SU-DHL-6 (cell line): ENCODE data around the gene SPTLC2.
"Not testable (repeated sequence)": the region's sequence is repeated elsewhere in the genome, so short reads cannot be mapped to it uniquely, and the experiment has no call there.

ENCODE experiments used
- H2AFZ ChIP-seq: fragments of 200-600 bp; sonication (generic); 2 replicates; pipeline ENCODE4 v1.6.1; 2014; ENCODE audit warnings: low read depth, mild to moderate bottlenecking, moderate library complexity, mixed read lengths, antibody characterized with exemption, low read length; ENCODE audit not compliant: severe bottlenecking
- H3F3A ChIP-seq: fragments of 200-600 bp; shearing (Covaris generic); 2 replicates; pipeline ENCODE4 v1.6.0; 2016; ENCODE audit warnings: antibody characterized with exemption, mild to moderate bottlenecking; ENCODE audit not compliant: insufficient read depth
- H3K27ac ChIP-seq: fragments of 200-600 bp; sonication (generic); 2 replicates; pipeline ENCODE4 v1.5.1; 2016; ENCODE audit warnings: low read depth, mild to moderate bottlenecking, low read length, moderate library complexity, mixed read lengths
- H3K27me3 ChIP-seq: fragments of 200-600 bp; sonication (generic), shearing (Covaris generic); 2 replicates; pipeline ENCODE4 v1.6.0; 2014; ENCODE audit warnings: mild to moderate bottlenecking, low read length
- H3K36me3 ChIP-seq: fragments of 200-600 bp; sonication (generic); 2 replicates; pipeline ENCODE4 v1.6.1; 2014; ENCODE audit warnings: mild to moderate bottlenecking, low read length, mixed read lengths
- H3K4me2 ChIP-seq: fragments of 300-600, 200-600 bp; shearing (Covaris generic), sonication (generic); 2 replicates; pipeline ENCODE4 v1.6.0; 2014; ENCODE audit warnings: low read length, low read depth, mild to moderate bottlenecking; ENCODE audit not compliant: poor library complexity, severe bottlenecking
- H3K4me3 ChIP-seq: fragments of 200-600 bp; sonication (generic); 2 replicates; pipeline ENCODE4 v1.5.1; 2014; ENCODE audit warnings: antibody characterized with exemption, low read length, mild to moderate bottlenecking, mixed read lengths; ENCODE audit not compliant: insufficient read depth, poor library complexity, severe bottlenecking
- H3K79me2 ChIP-seq: fragments of 200-600 bp; sonication (generic); 2 replicates; pipeline ENCODE4 v1.6.1; 2014; ENCODE audit warnings: mild to moderate bottlenecking, low read length, moderate library complexity; ENCODE audit not compliant: insufficient read depth
- H3K9ac ChIP-seq: fragments of 200-600 bp; sonication (generic); 2 replicates; pipeline ENCODE4 v1.7.0; 2014; ENCODE audit warnings: mild to moderate bottlenecking, low read length
- H3K9me2 ChIP-seq: fragments of 200-600 bp; sonication (generic); replicated peaks from 2 replicates; pipeline ENCODE4 v1.6.1; 2014; ENCODE audit warnings: low read length; ENCODE audit not compliant: insufficient read depth
- H3K9me3 ChIP-seq: fragments of 200-600 bp; sonication (generic); 2 replicates; pipeline ENCODE4 v1.6.1; 2014; ENCODE audit warnings: low read length, mixed read lengths; ENCODE audit not compliant: insufficient read depth
- H4K20me1 ChIP-seq: fragments of 200-600 bp; sonication (generic); 2 replicates; pipeline ENCODE4 v1.6.1; 2014; ENCODE audit warnings: low read depth, mild to moderate bottlenecking, antibody characterized with exemption, low read length, moderate library complexity, mixed read lengths
- CTCF ChIP-seq: fragments of 200-600 bp; sonication (generic); IDR thresholded peaks from one replicate; pipeline ENCODE4 v1.5.1; 2017; ENCODE audit warnings: antibody characterized with exemption, mild to moderate bottlenecking, low read length, moderate library complexity; ENCODE audit not compliant: insufficient read depth, poor library complexity, severe bottlenecking
- EZH2phosphoT487 ChIP-seq: fragments of 200-600 bp; sonication (generic), shearing (Covaris generic); conservative IDR thresholded peaks from 2 replicates; pipeline ENCODE4 v1.6.1; 2018; ENCODE audit warnings: mild to moderate bottlenecking, antibody characterized with exemption, low read length, moderate library complexity, mixed read lengths

SPTLC2 gene

GRCh38 chr14:77543240-77543551, 73.2 kb downstream of the SPTLC2 start:
- Histone ChIP-seq H4K20me1 (no peaks in the 10 kb centered on the region), H3K9ac (no peak overlapping the region), H3K27ac (no peak overlapping the region), H3K9me3 (no peaks in the 10 kb centered on the region), H2AFZ (no peak overlapping the region), H3K4me2 (no peak overlapping the region), H3K9me2 (no peaks in the 10 kb centered on the region), H3F3A (0 out of 2 replicates have a peak, but pooled peaks cover 3% of the 10 kb centered on the region), H3K4me3 (no peak overlapping the region), H3K79me2 (no peaks in the 10 kb centered on the region), H3K27me3 (no peaks in the 10 kb centered on the region), H3K36me3 (no peaks in the 10 kb centered on the region)
- TF ChIP-seq CTCF (no peak), EZH2phosphoT487 (no peak)

- no peak for TF ChIP-seq EZH2phosphoT487
- TF ChIP-seq CTCF, result no peak
- H2AFZ ChIP-seq, result no peak overlapping the region
- H3K27ac ChIP-seq, result no peak overlapping the region
- H3F3A ChIP-seq, result 0 out of 2 replicates have a peak, but pooled peaks cover 3% of the 10 kb centered on the region
- no peaks in the 10 kb centered on the region for H3K9me3 ChIP-seq
- no peaks in the 10 kb centered on the region for H3K79me2 ChIP-seq
- no peaks in the 10 kb centered on the region for H3K9me2 ChIP-seq
- H3K36me3 ChIP-seq, result no peaks in the 10 kb centered on the region
- H4K20me1 ChIP-seq, result no peaks in the 10 kb centered on the region
- no peak overlapping the region for H3K9ac ChIP-seq
- no peak overlapping the region for H3K4me2 ChIP-seq
- H3K4me3 ChIP-seq, result no peak overlapping the region
- H3K27me3 ChIP-seq, result no peaks in the 10 kb centered on the region
Observed at GRCh38 chr14:77542421-77543239, 73.8 kb downstream of the SPTLC2 start.

GRCh38 chr14:77541905-77542304, 74.5 kb downstream of the SPTLC2 start:
- no peaks in the 10 kb centered on the region for H3K79me2 ChIP-seq
- 0 out of 2 replicates have a peak, but pooled peaks cover 3% of the 10 kb centered on the region for H3F3A ChIP-seq
- no peaks in the 10 kb centered on the region for H3K36me3 ChIP-seq
- H4K20me1 ChIP-seq, result no peaks in the 10 kb centered on the region
- TF ChIP-seq CTCF (no peak), EZH2phosphoT487 (no peak)
- no peaks in the 10 kb centered on the region for H3K9me2 ChIP-seq
- no peak overlapping the region for H2AFZ ChIP-seq
- no peak overlapping the region for H3K9ac ChIP-seq
- no peak overlapping the region for H3K27ac ChIP-seq
- no peak overlapping the region for H3K4me3 ChIP-seq
- H3K27me3 ChIP-seq, result no peaks in the 10 kb centered on the region
- H3K9me3 ChIP-seq, result no peaks in the 10 kb centered on the region
- no peak overlapping the region for H3K4me2 ChIP-seq

DNA sequence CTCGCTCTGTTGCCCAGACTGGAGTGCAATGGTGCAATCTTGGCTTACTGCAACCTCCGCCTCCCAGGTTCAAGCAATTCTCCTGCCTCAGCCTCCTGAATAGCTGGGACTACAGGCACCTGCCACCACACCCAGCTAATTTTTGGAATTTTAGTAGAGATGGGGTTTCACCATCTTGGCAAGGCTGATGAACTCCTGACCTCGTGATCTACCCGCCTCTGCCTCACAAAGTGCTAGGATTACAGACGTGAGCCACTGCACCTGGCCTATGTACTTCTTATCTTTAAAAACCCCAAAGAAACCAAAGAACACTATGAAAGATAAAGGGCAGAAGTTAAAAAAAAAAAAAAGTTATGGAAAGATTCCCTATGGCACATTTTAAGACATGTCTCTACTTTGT, 79.5 kb downstream of the SPTLC2 start:
- not testable (repeated sequence) for H3K27me3 ChIP-seq, H3K27ac ChIP-seq, H3K4me2 ChIP-seq, H3K9me3 ChIP-seq, H3K9me2 ChIP-seq, H3K79me2 ChIP-seq, H3K36me3 ChIP-seq, H3K9ac ChIP-seq, H2AFZ ChIP-seq, H3F3A ChIP-seq, H4K20me1 ChIP-seq, H3K4me3 ChIP-seq
